ENCODE data around the gene BCOR. TPM values are rescaled to one million over a fixed set of nuclear protein-coding genes. Genes with fewer than 3 reads are reported as not detected.

The BCOR gene
- total and polyA plus RNA-seq, 9 of the 15 experiments (the other 6 are each of a cell fraction or from before 2014, with no cell fraction given): 27.5 to 113 (median 37.6) TPM

- peak; percentile 9; the same call in 1 of the 2 replicates for TF ChIP-seq MGA (IDR thresholded peaks at IDR 0.05)
- peak; percentile 58 for TF ChIP-seq POLR2A (conservative IDR thresholded peaks at IDR 0.05)
- TF ChIP-seq BRD9 (IDR thresholded peaks at IDR 0.05; ENCODE audit: low read depth, partially characterized antibody): no peak
- no peak for TF ChIP-seq FOXA1 (IDR thresholded peaks at IDR 0.05; ENCODE audit: borderline replicate concordance)
- peak; percentile 72 for TF ChIP-seq CXXC5 (CRISPR knock-in tag; IDR thresholded peaks at IDR 0.05)
- TF ChIP-seq MYNN (IDR thresholded peaks at IDR 0.05): no peak
- TF ChIP-seq MYNN (CRISPR knock-in tag; IDR thresholded peaks at IDR 0.05): no peak
- no peak for TF ChIP-seq ZNF282 (CRISPR knock-in tag; IDR thresholded peaks at IDR 0.05)
- peak in 1 of 3 experiments; percentile 82 for TF ChIP-seq YY1 (IDR thresholded peaks at IDR 0.05; ENCODE audit: borderline replicate concordance in 1 of 3, control insufficient read depth in 1 of 3, extremely low read depth in 1 of 3, insufficient read depth in 3 of 3, insufficient read length in 1 of 3, insufficient replicate concordance in 2 of 3, low read depth in 1 of 3, low read length in 2 of 3)
- TF ChIP-seq PYGO2 (tag; IDR thresholded peaks at IDR 0.05): no peak
- no peak for TF ChIP-seq PKNOX1 (IDR thresholded peaks at IDR 0.05)
- no peak for TF ChIP-seq NELFE (IDR thresholded peaks at IDR 0.05; ENCODE audit: insufficient read depth, insufficient read length)
- TF ChIP-seq SMC3 (conservative IDR thresholded peaks at IDR 0.05; ENCODE audit: insufficient read depth, low read depth, low read length): no peak
- no peak for TF ChIP-seq NBN (IDR thresholded peaks at IDR 0.05; ENCODE audit: low read depth)
Measured at GRCh38 chrX:40105835-40106675, 8.3 kb upstream of the BCOR start (continued).
